Left renal pelvis (tissue), 4 donors: ENCODE data around the gene NUDT21. TPM values are rescaled to one million over a fixed set of nuclear protein-coding genes. Genes with fewer than 3 reads are reported as not detected.
"Not testable (repeated sequence)": the region's sequence is repeated elsewhere in the genome, so short reads cannot be mapped to it uniquely, and the experiment has no call there.

Experiments
- DNase-seq, 4 donors: peaks; one replicate each; pipeline ENCODE4 v3.0.0-alpha.2; 2013; ENCODE audit warnings: low read depth in 4 of 4, low spot score in 3 of 4
- polyA plus RNA-seq, 4 donors: library from polyadenylated mRNA; unstranded; fragments of 120-200 nt; gene quantifications; one replicate each; pipeline ENCODE4 v1.2.1, GENCODE V29; 2013; ENCODE audit not compliant: insufficient read length in 4 of 4

Gene NUDT21
- polyA plus RNA-seq, 4 donors, result 119 to 154 (median 128) TPM

DNA sequence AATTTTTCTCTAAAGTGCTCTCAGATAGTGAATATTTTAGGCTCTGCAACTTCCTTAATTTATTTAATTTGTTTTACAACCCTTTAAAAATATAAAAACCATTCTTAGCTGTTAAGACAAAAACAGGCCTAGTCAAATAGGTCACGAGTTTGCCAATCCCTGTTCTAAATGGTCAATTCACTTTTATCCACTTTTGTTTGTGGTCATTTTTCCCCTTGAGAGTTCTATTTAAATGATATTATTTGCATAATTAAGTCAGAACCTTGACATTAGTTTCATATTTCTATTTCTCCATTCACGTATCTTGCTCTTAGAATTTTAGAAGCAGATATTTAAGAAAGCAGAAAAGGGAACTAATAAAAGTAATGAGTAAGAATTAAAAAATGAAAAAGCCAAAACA is 29.8 kb downstream of the NUDT21 start:
- DNase-seq, result no peak

DNA sequence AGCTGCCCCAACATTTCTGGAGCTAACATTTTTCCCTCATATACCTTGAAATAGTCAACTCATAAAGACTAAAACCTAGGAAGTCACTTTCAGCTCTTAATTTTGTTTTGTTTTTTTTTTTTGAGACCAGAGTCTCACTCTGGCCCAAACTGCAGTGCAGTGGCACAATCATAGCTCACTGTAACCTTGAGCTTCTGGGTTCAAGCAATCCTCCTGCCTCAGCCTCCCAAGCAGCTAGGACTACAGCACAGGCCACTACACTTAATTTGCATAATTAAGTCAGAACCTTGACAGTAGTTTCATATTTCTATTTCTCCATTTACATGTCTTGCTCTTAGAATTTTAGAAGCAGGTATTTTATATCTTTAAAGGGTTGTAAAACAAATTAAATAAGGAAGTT is 30.5 kb downstream of the NUDT21 start:
- DNase-seq, result no peak

DNA sequence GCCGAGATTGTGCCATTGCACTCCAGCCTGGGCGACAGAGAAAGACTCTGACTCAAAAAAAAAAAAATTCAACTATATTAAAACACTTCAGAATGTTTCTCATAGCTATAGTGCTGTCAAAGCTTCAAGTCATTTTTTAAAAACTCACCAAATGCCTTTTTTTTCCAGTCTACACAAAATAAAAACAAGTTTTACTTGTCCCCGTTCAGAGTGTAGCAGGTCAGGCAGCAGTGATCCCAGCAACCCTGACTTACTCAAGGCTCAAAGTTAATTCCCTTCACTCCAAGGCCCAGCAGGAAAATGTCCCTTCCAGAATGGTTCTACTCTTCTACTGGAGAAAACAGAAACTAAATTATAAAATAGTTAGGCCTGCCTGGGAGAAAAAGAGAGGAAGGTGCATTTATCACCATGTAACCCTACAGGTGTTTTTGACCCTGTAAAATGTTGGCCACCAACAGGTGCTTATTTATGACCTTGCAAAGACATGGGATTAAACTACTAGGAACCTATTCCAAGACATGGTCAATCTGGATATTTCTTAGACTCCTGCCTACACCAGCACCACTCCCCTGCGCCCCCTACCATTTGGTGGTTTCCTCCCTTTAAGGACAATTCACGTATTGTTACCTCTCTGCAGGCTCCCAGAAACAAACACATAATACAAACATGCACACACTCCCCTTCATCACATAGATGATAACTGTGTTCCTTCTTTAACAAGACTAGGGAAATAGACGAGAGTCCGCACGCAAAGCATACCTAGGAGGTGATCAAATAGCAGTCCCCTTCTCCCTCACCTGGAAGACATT is 31.2 kb downstream of the NUDT21 start:
- no peak for DNase-seq

DNA sequence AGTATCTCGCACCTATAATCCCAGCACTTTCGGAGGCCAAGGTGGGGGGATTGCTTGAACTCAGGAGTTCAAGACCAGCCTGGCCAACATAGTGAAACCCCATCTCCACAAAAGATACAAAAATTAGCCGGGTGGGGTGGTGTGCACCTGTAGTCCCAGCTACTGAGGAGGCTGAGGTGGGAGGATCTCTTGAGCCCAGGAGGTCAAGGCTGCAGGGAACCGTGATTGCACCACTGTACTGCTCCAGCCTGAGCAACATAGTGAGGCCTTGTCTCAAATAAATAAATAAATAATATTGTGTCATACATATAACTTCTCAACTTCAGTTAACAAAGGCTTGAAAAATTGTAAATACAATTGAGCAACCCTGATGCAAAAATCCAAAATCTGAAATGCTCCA is 34.0 kb downstream of the NUDT21 start:
- no peak for DNase-seq

DNA sequence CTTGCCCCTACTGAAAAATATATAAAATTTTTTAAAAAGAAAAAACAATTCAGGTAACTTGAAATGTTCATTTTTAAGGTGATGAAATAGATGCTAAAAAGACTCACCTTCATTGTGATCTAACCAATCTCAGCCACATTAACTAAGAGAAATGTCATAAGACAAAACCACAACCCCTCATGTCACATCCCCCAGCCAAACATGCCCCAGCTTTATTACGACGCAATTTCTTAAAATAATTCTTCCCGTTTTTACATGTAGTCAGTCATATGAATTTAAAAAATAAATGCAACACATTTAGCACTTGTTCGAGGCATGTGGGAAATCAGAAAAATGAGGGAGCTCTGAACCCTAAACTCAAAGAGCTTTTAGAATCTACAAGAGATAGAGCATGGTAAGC is 35.3 kb downstream of the NUDT21 start:
- no peak for DNase-seq

DNA sequence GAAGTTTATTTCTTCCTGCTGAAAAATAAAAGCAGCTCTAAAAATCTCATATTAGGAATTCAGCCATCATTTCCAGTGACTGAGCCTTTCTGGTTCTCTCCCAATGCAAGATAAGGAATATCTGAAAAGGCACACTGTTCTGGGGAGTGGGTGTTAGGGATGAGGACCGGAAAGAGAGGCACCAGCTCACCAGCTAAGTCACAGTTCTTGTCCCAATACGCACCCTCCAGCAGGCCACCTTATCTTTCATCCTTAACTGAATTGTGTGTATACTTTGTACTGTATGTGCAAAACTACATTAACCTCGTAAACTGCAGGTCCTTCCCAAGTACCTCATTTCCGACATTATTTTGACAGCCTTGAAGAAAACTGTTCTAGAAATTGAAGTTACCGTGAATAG is 36.8 kb downstream of the NUDT21 start:
- no peak for DNase-seq

DNA sequence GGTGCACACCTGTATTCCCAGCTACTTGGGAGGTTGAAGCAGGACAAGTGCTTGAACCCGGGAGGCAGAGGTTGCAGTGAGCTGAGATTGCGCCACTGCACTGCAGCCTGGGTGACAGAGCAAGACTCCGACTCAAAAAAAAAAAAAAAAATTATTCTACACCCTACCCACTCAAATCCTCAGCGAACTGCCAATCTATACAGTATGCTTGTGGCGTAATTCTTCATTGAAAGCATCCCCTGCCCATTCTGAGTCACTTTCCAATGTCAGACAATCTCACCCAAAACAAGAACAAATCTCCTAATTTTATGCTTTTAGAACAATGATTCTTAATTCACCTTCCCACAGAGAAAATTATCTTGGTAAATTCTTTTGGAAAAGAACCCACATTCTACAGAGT is 37.8 kb downstream of the NUDT21 start:
- DNase-seq, result no peak

DNA sequence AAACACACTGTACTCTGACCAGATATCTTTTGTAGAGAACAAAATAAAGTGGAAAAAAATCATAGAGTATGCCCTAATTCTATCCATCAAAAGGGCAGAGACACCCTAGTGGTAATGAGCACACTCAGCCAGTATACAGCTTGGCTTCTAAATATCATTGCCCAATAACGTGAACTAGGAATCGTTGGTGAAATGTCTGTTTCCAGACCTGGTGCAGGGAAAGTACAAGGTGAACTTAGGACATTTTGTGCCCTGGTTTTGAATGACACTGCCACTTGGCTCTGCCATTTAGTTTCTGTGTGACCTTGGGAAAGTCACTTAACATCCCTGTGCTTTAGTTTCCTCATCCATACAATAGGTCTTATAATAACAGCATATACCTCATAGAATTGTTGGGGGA is 39.5 kb downstream of the NUDT21 start:
- no peak for DNase-seq

DNA sequence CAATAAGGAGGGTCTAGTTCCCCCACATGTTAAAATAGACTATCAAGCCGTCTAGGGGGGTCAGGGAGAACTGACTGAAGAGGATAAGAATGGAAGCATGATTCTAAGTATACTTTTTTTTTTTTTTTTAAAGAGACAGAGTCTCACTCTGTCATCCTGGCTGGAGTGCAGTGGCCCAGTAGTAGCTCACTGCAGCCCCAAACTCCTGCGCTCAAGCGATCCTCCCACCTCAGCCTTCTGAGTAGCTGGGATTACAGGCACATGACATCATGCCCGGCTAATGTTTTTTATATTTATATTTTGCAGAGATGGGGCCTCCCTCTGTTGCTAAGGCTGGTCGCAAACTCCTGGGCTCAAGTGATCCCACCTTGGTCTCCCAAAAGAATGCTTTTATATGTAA is 40.0 kb downstream of the NUDT21 start:
- DNase-seq, result no peak

DNA sequence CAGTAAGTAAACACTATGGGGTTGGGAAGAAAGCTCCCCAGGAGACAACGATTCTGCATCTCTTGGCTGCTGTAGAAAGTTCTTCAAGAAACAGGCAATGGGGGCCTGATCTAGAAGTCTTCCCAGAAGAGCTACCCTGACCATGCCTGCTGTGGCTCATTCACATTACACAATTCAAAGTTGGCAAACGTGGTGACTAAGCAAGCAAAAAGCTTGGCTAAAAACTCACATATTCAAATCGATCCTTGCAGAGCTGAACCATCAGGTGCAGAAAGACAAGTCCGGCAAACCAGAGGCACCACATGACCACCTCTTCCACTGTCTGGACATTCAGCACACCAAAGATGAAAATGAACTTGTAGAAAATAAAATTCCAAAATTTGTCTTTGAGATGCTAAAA is 41.9 kb downstream of the NUDT21 start:
- no peak for DNase-seq

DNA sequence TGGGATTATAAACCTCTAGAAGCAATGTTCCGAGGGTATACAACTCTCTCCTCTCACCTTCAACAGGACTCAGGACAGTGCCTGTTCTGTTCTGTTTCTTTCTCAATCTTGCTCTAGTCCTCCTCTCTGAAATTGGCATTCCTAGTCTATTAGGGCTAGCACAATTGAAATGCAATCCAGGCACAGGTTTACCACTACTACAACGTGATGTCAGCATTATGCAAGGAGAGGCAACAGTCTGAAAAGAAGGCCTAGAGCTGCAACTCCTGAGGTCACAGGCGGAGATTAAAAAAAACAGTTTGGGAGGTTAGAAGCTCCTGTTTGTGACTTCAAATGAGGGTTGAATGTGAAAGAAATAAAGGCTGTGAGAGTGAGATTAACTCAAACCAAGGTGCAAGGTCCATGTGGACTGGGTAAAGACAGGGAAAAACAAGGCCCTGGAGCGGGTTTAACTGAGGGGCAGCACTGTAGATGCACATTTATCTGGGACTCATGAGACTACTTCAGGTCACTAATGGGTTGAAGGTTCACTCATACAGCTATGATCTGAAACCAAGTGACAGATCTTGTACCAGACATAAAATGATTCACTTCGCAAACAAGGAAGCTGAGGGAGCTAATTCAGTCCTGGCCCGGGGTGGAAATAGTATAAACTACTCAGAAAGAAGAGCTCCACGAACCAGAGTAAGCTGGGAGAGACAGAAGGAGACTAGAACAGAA is 42.6 kb downstream of the NUDT21 start:
- no peak for DNase-seq

DNA sequence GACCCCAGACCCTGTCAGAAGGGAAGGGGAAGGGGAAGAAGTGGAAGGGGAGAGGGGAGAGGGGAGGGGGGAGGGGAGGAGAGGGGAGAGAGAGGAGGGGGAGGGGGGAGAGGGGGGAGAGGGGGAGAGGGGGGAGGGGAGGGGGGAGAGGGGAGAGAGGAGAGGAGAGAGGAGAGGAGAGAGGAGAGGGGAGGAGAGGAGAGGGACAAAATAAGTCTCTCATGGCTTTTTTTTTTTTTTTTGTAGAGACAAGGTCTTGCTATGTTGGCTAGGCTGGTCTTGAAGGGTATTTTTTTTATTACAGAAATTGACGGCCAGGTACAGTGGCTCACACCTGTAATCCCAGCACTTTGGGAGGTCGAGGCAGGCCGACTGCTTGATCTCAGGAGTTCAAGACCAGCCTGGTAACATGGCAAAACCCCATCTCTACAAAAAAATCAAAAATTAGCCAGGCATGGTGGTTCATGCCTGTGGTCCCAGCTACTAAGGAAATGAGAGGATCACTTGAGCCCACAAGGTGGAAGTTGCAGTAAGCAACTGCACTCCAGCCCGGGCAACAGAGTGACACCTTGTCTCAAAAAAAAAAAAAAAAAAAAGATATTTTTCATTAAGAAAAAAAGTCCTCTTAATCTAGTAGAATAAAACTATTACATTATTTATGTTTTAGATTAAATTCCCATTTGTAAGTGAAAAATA is 45.0 kb downstream of the NUDT21 start:
- DNase-seq, result no peak

DNA sequence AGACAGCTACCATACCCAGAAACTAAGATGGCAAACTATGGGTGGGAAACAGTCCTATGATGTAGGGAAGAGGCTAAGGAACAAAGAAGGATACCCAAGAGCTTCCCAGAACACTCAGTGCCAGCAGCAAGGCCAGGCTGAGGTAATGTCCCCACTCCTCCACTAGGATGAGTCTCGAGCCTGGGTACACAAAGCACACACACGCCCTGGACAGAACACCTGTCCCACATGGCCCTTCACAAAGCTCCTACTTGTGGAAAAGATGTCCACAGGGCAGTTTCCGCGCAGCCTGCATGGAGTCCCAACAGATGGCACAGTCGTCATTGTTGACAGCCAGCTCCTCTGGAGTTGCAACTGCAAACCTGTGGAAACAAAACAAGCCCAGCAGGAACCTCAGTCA is 49.6 kb downstream of the NUDT21 start:
- DNase-seq, result no peak

DNA sequence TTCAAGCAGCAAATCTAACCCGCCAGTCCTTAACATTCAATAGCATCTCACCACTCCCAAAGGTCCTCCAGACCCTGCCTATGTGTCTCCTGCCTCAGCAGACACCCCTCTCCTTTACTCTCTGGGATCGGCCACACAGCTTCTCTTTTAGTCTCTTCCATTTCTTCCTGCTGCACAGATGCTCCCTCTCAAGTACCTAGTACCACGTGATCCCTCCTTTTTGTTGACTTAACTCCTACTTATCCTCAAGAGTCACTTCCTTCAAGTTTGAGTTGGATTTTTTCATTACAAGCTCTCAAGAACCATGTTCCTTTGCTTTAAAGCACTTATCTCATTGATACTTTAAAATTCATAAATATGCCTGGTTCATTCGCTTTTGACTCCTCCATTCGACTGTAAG is 50.7 kb downstream of the NUDT21 start:
- no peak for DNase-seq

DNA sequence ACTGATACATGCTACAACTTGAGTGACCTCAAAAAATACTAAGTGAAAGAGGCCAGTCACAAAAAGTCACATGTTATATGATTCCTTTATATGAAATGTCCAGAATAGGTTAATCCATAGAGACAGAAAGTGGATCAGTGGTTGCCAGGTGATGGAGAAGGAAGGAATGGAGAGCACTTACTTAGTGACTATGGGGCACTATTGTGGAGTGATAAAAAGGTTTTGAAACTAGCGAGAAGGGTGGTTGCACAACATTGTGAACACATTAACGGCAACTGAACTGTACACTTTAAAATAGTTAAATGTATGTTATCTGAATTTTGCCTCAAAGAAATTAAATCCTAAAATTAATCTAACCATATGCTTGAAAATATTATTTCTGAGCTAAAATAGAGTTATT is 51.6 kb downstream of the NUDT21 start:
- DNase-seq, result no peak

DNA sequence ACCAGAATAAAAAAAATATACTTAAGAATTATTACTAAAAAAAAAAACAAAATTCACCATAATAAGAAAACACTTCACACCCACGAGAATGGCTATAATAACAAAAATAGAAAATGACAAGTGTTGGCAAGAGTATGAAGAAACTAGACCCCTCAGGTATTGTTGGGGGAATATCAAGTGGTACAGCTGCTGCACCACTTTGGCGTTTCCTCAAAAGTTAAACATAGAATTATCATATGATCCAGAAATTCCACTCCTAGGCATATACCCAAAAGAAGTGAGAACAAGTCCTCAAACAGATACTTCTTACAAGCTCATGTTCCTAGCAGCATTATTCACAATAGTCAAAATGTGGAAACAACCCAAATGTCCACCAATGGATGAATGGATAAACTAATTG is 52.1 kb downstream of the NUDT21 start:
- no peak for DNase-seq

DNA sequence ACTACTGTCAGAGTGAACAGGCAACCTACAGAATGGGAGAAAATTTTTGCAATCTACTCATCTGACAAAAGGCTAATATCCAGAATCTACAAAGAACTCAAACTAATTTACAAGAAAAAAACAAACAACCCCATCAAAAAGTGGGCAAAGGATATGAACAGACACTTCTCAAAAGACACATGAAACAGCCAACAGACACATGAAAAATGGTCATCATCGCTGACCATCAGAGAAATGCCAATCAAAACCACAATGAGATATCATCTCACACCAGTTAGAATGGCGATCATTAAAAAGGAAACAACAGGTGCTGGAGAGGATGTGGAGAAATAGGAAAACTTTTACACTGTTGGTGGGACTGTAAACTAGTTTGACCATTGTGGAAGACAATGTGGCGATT is 54.4 kb downstream of the NUDT21 start:
- DNase-seq, result not testable (repeated sequence)

DNA sequence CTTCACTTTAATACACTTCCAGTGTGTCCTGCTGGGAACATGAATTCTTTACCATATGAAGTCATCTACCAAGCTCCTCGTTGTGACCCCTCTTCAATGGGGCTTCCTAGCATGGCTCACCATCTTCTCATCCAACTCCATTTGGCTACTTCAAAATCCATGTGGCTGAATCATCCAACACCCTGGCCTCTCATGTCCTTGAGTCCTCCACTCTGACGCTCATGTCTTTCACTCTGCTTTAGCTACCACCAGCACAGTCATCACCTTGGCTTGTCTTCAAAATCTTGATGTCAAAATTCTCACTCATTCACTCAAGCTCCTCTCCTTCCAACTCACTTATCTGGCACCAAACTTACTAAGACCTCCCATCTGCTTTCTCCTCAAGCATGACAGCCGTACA is 61.6 kb downstream of the NUDT21 start:
- DNase-seq, result no peak

DNA sequence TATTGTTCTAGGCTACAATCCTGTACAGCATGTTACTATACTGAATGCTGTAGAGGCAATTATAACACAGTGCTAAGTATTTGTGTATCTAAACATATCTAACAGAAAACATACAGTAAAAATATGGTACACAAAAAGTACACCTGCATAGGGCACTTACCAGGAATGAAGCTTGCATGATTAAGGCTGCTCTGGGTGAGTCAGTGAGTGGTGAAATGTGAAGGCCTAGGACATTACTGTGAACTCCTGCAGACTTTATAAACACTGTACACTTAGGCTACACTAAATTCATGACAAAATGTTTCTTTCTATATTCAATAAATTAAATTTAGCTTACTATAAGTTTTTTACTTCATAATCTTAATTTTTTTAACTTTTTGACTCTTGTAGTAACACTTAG is 62.9 kb downstream of the NUDT21 start:
- no peak for DNase-seq

DNA sequence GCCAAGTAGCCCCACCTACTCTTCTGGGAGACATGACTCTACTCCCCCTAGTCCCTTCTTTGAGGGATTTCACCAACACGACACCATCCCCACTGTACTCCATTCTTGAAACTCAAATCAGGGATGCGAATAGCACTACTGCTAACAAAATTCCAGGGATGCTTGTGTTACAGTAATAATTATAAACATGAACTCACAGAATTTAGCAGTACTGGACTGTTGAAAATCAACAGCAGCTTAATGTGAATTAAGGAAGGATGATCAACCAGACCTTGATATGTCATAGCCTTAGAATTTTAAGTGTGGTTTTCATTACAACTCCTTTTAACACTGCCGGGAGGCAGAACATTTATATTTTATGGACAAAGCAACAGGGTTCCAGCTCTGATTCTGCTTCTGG is 63.7 kb downstream of the NUDT21 start:
- no peak for DNase-seq

DNA sequence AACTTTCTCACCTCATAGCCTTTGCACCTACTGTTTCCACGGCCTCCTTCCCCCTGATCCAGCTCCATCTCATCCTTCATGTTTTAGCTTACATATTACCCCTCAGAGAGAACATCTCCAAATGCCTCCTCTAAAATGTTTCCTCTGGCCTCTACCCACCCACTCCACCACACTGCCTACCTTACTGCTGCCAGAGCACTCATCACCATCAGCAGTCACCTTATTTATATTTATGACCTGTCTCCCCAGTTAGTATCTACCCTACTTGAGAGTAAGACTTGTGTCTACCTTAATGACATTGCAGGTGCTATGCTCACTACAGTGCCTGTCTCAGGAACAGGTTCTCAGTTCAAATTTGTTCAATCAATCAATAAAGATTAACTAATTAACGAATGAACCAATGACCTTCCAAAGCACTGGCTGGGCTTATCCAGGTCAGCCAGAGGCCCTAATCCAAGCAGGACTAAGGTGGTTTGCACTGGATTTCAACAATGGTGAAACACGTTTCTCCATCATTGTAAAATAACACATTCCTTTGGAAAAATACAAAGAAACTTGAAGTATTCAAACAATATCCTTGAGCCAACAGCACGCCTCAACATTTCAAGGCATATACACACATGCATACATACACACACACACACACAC is 66.9 kb downstream of the NUDT21 start:
- no peak for DNase-seq
